ENCODE data around the gene ALDH16A1. TPM values are rescaled to one million over a fixed set of nuclear protein-coding genes. Genes with fewer than 3 reads are reported as not detected.
A peak's percentile ranks its signal among the peaks of the same experiment; 100 is the strongest.

Gene ALDH16A1
- total RNA-seq, 1 donor from 2014 or later, result 46.0 TPM

DNA sequence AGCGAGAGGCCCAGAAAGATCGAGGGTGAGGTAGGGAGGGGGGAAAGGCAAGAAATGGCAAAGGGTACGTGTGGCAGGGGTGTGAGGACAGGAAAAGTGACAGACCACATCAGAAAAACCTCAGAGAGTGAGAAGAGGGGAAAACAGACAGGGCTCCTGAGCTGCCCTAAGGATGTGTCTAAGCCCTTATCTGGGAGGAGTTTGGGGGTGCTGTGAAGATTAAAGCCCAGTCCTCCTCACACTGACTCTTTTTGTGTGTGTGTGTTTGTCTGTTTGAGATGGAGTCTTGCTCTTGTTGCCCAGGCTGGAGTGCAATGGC is 29.1 kb upstream of the ALDH16A1 start:
- Mint-ChIP-seq H3K4me1 (ENCODE audit: low read depth) (peaks cover 12% of the 10 kb centered on the region), H3K36me3 (ENCODE audit: insufficient read depth) (no peaks in the 10 kb centered on the region), H3K4me3 (ENCODE audit: low read depth) (no peak overlapping the region), H3K9me3 (ENCODE audit: low read depth) (no peaks in the 10 kb centered on the region), H3K27me3 (peaks cover 94% of the 10 kb centered on the region), H3K27ac (no peak overlapping the region)
- TF ChIP-seq, protein P1, sequence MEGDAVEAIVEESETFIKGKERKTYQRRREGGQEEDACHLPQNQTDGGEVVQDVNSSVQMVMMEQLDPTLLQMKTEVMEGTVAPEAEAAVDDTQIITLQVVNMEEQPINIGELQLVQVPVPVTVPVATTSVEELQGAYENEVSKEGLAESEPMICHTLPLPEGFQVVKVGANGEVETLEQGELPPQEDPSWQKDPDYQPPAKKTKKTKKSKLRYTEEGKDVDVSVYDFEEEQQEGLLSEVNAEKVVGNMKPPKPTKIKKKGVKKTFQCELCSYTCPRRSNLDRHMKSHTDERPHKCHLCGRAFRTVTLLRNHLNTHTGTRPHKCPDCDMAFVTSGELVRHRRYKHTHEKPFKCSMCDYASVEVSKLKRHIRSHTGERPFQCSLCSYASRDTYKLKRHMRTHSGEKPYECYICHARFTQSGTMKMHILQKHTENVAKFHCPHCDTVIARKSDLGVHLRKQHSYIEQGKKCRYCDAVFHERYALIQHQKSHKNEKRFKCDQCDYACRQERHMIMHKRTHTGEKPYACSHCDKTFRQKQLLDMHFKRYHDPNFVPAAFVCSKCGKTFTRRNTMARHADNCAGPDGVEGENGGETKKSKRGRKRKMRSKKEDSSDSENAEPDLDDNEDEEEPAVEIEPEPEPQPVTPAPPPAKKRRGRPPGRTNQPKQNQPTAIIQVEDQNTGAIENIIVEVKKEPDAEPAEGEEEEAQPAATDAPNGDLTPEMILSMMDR (IDR thresholded peaks at IDR 0.05; ENCODE audit: unreplicated experiment), result no peak
- no peak for DNase-seq (ENCODE audit: low spot score, unreplicated experiment)

- no peak within 1 kb of the TSS for H3K4me3 Mint-ChIP-seq (ENCODE audit: low read depth)
- no peaks in the 10 kb centered on the region for H3K36me3 Mint-ChIP-seq (ENCODE audit: insufficient read depth)
- H3K27ac Mint-ChIP-seq, result no peak within 1 kb of the TSS
- no peak for DNase-seq (ENCODE audit: low spot score, unreplicated experiment)
- peaks cover 12% of the 10 kb centered on the region for H3K4me1 Mint-ChIP-seq (ENCODE audit: low read depth)
- H3K27me3 Mint-ChIP-seq, result peaks cover 93% of the 10 kb centered on the region
- H3K9me3 Mint-ChIP-seq (ENCODE audit: low read depth), result no peaks in the 10 kb centered on the region
- TF ChIP-seq, protein P1 (IDR thresholded peaks at IDR 0.05; ENCODE audit: unreplicated experiment), result no peak
These were observed 27.8 kb upstream of the ALDH16A1 start, which contains the start of gene GFY for GRCh38 chr19:49425178-49425577. Gene GFY (plus strand): TSS chr19:49425388. CDS start chr19:49426431, 1,043 bp downstream.

GRCh38 chr19:49425922-49426592 is 27.0 kb upstream of the ALDH16A1 start:
- Mint-ChIP-seq H3K27ac (no peak overlapping the region), H3K4me1 (ENCODE audit: low read depth) (peaks cover 12% of the 10 kb centered on the region), H3K36me3 (ENCODE audit: insufficient read depth) (no peaks in the 10 kb centered on the region), H3K27me3 (peaks cover 93% of the 10 kb centered on the region), H3K4me3 (ENCODE audit: low read depth) (no peak overlapping the region), H3K9me3 (ENCODE audit: low read depth) (no peaks in the 10 kb centered on the region)
- no peak for DNase-seq (ENCODE audit: low spot score, unreplicated experiment)
- TF ChIP-seq, protein P1 (IDR thresholded peaks at IDR 0.05; ENCODE audit: unreplicated experiment), result no peak

DNA sequence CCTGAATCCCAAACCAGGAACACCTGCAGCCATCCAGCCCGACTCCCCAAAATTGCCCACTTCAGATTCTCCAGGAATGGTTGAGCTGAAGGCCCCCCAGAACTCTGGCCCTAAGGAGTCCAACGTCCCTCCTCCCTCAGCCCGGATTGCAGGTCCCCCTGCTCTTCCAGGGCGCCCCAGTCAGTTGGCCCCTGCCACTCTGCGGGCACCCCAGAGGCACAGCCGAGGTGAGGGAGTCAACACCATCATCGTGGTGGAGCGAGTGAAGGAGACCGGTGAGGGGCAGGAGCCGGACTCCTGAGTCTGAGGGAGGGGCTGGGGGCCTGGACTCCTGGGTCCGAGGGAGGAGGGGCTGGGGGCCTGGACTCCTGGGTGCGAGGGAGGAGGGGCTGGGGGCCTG is 25.7 kb upstream of the ALDH16A1 start:
- Mint-ChIP-seq H3K27ac (no peak overlapping the region), H3K36me3 (ENCODE audit: insufficient read depth) (no peaks in the 10 kb centered on the region), H3K4me1 (ENCODE audit: low read depth) (peaks cover 12% of the 10 kb centered on the region), H3K4me3 (ENCODE audit: low read depth) (no peak overlapping the region), H3K9me3 (ENCODE audit: low read depth) (no peaks in the 10 kb centered on the region), H3K27me3 (peaks cover 89% of the 10 kb centered on the region)
- TF ChIP-seq, protein P1 (IDR thresholded peaks at IDR 0.05; ENCODE audit: unreplicated experiment), result no peak
- DNase-seq (ENCODE audit: low spot score, unreplicated experiment), result no peak

- H3K27ac Mint-ChIP-seq, result no peak overlapping the region
- peak overlapping the region; percentile 39 for H3K4me3 Mint-ChIP-seq (ENCODE audit: low read depth)
- no peak for DNase-seq (ENCODE audit: low spot score, unreplicated experiment)
- no peaks in the 10 kb centered on the region for H3K36me3 Mint-ChIP-seq (ENCODE audit: insufficient read depth)
- H3K9me3 Mint-ChIP-seq (ENCODE audit: low read depth), result no peaks in the 10 kb centered on the region
- peaks cover 12% of the 10 kb centered on the region for H3K4me1 Mint-ChIP-seq (ENCODE audit: low read depth)
- peaks cover 90% of the 10 kb centered on the region for H3K27me3 Mint-ChIP-seq
- TF ChIP-seq, protein P1 (IDR thresholded peaks at IDR 0.05; ENCODE audit: unreplicated experiment), result no peak
These were observed 25.0 kb upstream of the ALDH16A1 start for GRCh38 chr19:49427855-49428546.

Measured in progenitor cell of endocrine pancreas (in vitro differentiated cells).